Neutrophil (primary cell): Measurements from ENCODE around the gene ARL3.
A peak's percentile ranks its signal among the peaks of the same experiment; 100 is the strongest.

ENCODE experiments used
- H3K27ac ChIP-seq: fragments of 200-600 bp; sonication (generic); 2 replicates; pipeline ENCODE4 v1.5.1; 2016; ENCODE audit warnings: mild to moderate bottlenecking, moderate library complexity
- H3K27me3 ChIP-seq: fragments of 200-600 bp; sonication (generic); 2 replicates; pipeline ENCODE4 v1.6.0; 2016; ENCODE audit warnings: mild to moderate bottlenecking
- H3K36me3 ChIP-seq: fragments of 200-600 bp; sonication (generic); 2 replicates; pipeline ENCODE4 v1.5.1; 2017
- H3K4me1 ChIP-seq, 2 experiments: fragments of 200-600 bp in 1 of 2; sonication (generic) in 1 of 2; 1 replicate in 1 of 2; 2 replicates in 1 of 2; pipeline versions ENCODE4 v1.5.1 to v1.6.1; 2013 to 2016; ENCODE audit warnings: low read depth in 1 of 2, low read length in 1 of 2, mild to moderate bottlenecking in 1 of 2, moderate library complexity in 1 of 2; ENCODE audit not compliant: control insufficient read depth in 1 of 2, insufficient read depth in 1 of 2
- H3K4me3 ChIP-seq, 2 experiments: fragments of 200-600 bp in 1 of 2; sonication (generic) in 1 of 2; 1 replicate in 1 of 2; 2 replicates in 1 of 2; pipeline ENCODE4 v1.5.1; 2013 to 2016; ENCODE audit warnings: low read depth in 1 of 2, low read length in 1 of 2, mild to moderate bottlenecking in 1 of 2, moderate library complexity in 1 of 2
- H3K9me3 ChIP-seq: fragments of 200-600 bp; sonication (generic); 2 replicates; pipeline ENCODE4 v1.5.1; 2016
- TF ChIP-seq, protein P1 (sequence below): fragments of 200-600 bp; sonication (generic); IDR thresholded peaks from 2 replicates; pipeline ENCODE4 v1.5.1; 2016; ENCODE audit warnings: antibody characterized with exemption

The ARL3 gene

DNA sequence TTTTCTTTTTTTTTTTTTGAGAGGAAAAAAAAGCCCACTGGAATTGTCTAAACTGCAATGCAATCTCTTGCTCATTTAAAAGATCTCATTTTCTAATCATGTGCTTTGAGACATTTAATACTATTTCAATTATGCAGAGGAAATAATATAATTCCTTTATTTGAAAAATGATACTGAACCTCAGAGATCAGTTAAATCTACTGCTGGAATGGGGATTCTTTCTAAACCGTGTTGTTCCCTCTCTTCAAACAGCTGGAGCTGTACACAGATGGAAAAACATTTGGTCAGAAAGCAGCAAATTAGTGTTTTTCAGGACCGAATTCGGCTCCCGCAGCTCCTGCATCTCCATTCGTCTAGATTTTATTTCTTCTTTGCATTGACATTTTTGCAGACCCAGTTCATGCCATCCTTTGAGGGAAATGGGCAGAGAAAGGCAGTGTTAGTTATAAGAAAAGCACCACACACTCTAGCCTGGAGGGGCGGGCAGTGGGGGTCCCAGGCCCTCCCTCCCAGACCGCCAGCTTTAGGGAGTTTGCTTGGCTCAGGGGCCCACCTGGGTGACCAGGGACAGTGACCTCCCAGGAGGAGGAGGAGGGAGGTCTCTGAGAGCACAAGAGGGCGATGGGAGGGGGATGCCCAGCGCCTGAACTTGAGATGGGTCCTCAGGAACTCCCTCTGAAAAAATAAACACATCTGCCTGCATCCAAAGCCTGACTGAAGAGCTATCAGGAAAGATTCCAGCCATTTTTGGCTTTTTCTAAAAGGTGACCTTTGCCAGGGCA is 37.5 kb downstream of the ARL3 start:
- Histone ChIP-seq H3K36me3 (no peaks in the 10 kb centered on the region), H3K4me1 (peaks cover 65 to 67% of the 10 kb centered on the region in 2 experiments), H3K27ac (peak overlapping the region; percentile 98), H3K9me3 (no peaks in the 10 kb centered on the region), H3K27me3 (peaks cover 23% of the 10 kb centered on the region), H3K4me3 (peak overlapping the region; percentile 12 to 64)
- TF ChIP-seq, protein P1, sequence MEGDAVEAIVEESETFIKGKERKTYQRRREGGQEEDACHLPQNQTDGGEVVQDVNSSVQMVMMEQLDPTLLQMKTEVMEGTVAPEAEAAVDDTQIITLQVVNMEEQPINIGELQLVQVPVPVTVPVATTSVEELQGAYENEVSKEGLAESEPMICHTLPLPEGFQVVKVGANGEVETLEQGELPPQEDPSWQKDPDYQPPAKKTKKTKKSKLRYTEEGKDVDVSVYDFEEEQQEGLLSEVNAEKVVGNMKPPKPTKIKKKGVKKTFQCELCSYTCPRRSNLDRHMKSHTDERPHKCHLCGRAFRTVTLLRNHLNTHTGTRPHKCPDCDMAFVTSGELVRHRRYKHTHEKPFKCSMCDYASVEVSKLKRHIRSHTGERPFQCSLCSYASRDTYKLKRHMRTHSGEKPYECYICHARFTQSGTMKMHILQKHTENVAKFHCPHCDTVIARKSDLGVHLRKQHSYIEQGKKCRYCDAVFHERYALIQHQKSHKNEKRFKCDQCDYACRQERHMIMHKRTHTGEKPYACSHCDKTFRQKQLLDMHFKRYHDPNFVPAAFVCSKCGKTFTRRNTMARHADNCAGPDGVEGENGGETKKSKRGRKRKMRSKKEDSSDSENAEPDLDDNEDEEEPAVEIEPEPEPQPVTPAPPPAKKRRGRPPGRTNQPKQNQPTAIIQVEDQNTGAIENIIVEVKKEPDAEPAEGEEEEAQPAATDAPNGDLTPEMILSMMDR: no peak

DNA sequence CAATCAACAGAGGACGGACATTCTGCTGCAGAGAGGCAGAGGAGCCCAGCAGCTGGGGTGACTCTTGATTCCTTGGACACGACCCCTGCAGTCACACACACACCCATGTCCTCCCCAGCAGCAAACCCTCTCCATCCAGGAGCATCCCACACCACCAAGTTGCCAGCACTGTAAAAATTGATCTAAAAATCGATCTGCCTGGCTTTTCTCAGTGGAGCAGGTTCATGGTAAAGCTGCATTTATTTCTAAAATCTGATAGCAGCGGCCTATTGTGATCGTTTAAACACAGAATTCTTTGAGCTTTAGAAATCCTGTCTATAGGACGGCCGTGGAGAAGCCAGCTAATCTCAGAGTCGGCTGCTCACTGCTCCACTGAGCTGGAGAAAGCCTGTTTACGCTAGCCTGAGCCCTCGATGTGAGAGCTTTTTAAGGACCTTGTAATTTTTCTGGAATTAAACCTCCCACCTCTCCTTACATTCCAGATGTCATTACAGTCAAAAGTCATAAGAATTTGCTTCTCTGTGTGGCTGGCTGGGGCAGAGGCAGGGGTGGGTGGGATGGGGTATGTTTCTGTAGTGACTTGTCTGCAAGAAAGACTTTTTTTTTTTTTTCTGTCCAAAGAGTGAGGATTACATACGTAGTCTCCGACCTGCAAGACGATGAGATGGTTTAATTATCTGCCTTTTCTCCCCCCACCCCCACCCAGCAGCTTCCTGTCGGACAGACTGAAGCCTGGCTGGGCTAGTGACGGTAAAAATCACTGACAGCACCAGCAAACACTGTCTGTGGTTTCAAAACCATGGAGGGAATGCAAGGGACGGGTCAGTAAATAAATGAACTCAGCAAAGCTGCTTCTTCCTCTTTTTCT is 38.3 kb downstream of the ARL3 start:
- H3K27ac ChIP-seq: peak overlapping the region; percentile 98
- H3K36me3 ChIP-seq: no peaks in the 10 kb centered on the region
- peaks cover 65 to 67% of the 10 kb centered on the region in 2 experiments for H3K4me1 ChIP-seq
- TF ChIP-seq, protein P1: peak; percentile 11
- H3K9me3 ChIP-seq: no peaks in the 10 kb centered on the region
- H3K27me3 ChIP-seq: peaks cover 23% of the 10 kb centered on the region
- peak overlapping the region; percentile 46 to 64 for H3K4me3 ChIP-seq

DNA sequence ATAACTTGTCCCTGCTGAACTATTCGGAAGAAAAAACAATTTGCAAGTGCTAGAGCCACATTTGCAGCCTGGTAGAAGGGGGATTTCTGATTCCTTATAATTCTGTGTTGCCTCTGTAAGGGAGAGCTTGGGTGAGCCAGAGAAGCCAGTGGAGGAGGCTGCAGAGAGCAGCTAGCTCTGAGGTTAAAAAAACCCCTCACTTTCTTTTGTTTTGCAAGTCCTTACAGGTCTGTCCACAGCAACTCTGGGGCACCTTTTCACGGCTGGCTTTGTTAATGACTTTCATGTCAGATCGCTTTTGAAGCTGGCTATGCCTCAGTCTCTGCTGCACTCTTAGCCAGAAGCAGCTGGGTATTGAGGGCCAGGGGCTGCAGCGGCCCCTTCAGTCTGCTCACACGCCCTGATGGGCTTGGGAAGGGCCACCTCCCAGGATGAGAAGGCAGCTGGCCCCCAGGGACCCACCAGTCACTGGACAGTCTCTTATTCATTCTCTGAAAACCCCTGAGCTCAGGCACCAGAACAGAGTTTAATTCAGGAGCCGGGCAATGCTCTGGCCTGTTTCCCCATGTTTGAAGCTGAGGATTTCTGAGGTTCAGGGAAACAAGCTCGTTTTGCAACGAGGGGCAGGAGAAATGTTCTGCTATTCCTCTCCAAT is 39.1 kb downstream of the ARL3 start:
- H3K27me3 ChIP-seq: peaks cover 23% of the 10 kb centered on the region
- H3K36me3 ChIP-seq: no peaks in the 10 kb centered on the region
- H3K9me3 ChIP-seq: no peaks in the 10 kb centered on the region
- H3K27ac ChIP-seq: peak overlapping the region; percentile 98
- TF ChIP-seq, protein P1: no peak
- H3K4me1 ChIP-seq: peaks cover 65 to 67% of the 10 kb centered on the region in 2 experiments
- H3K4me3 ChIP-seq: peak overlapping the region; percentile 56 to 64

DNA sequence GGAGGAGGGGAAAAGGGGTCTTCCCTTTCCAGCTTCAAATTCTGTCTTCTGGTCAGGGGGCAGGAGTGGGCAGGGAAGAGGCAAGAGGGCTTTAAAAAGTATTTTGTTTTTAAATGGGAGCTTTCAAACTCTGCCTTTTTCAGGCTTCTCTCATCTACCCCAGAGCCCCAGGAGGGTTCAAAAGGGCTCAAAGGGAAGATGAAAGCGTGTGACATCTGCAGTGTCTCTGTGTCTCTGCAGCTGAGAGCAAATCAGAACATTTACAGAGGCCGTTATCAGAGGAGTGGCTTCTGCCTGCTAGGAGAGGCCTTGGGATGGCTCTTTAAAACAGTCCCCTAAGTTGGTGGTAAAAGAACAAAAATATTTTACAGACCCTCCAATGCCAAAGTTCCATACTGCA is 39.6 kb downstream of the ARL3 start:
- peaks cover 65 to 67% of the 10 kb centered on the region in 2 experiments for H3K4me1 ChIP-seq
- H3K27ac ChIP-seq: peak overlapping the region; percentile 98

More for the DNA sequence above, 39.6 kb downstream of the ARL3 start:
- Histone ChIP-seq H3K4me3 (peak overlapping the region; percentile 56 to 64), H3K27me3 (peaks cover 23% of the 10 kb centered on the region), H3K36me3 (no peaks in the 10 kb centered on the region), H3K9me3 (no peaks in the 10 kb centered on the region)
- TF ChIP-seq, protein P1: no peak
